Measurements from ENCODE around the gene ACYP2. TPM values are rescaled to one million over a fixed set of nuclear protein-coding genes. Genes with fewer than 3 reads are reported as not detected.

ACYP2 gene
- total RNA-seq, 6 experiments from 2014 or later, result 9.6 to 22.9 (median 18.5) TPM

DNA sequence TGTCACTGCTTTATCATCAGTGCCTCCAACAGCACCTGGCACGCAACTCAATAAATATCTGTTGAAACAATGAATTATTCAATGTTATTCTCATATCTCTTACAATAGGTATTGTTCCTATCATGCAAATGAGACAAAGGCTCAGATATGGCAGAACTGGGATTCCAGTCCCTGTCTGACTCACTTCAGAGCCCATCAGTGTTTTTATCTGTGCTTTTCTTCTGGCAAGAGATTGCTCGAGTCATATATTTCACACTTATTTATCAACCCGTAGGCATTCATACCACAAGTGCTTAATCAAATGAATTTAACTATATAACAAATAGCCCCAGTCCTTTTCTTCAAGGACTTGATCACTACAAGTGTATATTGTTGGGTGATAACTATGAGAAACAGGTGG, 217.0 kb downstream of the ACYP2 start:
- peaks cover 0 to 4% (median 0%) of the 10 kb centered on the region in 4 donors for H3K4me1 ChIP-seq
- H3K36me3 ChIP-seq, result no peaks in the 10 kb centered on the region
- DNase-seq (no peak), ATAC-seq (no peak)
- whole genome bisulfite sequencing (ENCODE audit: insufficient coverage, low coverage, low lambda C conversion rate, missing lambda C conversion rate), result 69% methylated on average over 3 of the region's 3 CpGs
- TF ChIP-seq POLR2A (IDR thresholded peaks at IDR 0.05), result no peak
- TF ChIP-seq, protein P1, sequence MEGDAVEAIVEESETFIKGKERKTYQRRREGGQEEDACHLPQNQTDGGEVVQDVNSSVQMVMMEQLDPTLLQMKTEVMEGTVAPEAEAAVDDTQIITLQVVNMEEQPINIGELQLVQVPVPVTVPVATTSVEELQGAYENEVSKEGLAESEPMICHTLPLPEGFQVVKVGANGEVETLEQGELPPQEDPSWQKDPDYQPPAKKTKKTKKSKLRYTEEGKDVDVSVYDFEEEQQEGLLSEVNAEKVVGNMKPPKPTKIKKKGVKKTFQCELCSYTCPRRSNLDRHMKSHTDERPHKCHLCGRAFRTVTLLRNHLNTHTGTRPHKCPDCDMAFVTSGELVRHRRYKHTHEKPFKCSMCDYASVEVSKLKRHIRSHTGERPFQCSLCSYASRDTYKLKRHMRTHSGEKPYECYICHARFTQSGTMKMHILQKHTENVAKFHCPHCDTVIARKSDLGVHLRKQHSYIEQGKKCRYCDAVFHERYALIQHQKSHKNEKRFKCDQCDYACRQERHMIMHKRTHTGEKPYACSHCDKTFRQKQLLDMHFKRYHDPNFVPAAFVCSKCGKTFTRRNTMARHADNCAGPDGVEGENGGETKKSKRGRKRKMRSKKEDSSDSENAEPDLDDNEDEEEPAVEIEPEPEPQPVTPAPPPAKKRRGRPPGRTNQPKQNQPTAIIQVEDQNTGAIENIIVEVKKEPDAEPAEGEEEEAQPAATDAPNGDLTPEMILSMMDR (IDR thresholded peaks at IDR 0.05), result no peak
- H3K4me3 ChIP-seq, result no peak overlapping the region
- H3K9me3 ChIP-seq, result no peaks in the 10 kb centered on the region
- no peak overlapping the region for H3K27ac ChIP-seq
- intact Hi-C loops (cut with DNase I), result no loop called here
- H3K27me3 ChIP-seq, result no peaks in the 10 kb centered on the region

DNA sequence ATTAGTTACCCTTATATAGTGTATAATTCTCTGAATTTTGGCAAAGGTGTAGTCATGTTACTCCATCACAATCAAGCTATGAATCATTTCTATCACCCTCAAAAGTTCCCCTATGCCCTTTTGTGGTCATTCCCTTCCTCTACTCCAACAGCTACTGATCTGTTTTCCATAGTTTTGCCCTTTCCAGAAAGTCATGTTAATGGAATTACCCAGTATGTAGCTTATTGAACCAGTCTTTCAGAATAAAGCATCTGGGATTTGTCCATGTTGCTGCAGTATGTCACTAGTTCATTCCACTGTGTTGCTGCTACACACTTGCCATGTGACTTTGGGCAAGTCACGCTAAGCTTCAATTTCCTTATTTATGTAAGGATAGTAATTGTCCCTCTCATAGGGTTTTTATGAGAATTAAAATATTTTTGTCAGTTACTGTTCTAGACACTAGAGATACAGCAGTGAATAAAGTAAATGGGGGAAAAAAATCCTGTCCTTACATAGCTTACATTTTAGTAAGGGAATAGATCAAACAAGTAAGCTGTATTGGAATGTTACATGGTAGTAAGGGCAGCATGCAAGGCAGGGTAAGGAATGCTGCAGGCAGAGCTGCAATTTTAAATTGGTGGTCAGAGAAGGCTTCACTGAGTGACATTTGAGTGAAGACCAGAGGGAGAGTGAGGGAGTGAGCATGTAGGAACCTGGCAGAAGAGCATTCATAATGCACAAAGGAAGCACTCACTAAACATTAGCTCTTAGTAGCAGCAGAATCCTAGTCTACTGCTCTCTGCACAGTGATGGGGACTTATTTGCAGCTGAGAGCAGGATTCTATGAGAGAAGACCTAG, 220.9 kb downstream of the ACYP2 start:
- intact Hi-C loops (cut with DNase I), result no loop called here
- no peak overlapping the region for H3K27ac ChIP-seq
- WGBS (ENCODE audit: insufficient coverage, low coverage, low lambda C conversion rate, missing lambda C conversion rate), result 82% methylated on average over 1 of the region's 1 CpG

DNA sequence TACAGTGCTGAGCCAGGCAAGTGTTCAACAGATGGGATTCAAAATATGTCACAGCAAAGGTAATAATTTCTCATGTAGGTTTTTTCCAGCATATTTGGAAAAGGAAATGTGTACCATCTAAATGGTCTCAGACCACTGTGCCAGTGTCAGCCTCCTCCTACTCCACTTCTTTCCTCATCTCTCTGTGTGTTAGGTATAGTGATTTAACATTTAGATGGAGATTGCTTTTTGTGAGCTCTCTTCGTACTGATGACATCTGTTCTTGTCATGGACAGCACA, 221.5 kb downstream of the ACYP2 start:
- 88% methylated on average over 1 of the region's 1 CpG for WGBS (ENCODE audit: insufficient coverage, low coverage, low lambda C conversion rate, missing lambda C conversion rate)
- H3K4me1 ChIP-seq, result no peaks in the 10 kb centered on the region
- ATAC-seq, result no peak
- no peak overlapping the region for H3K27ac ChIP-seq
- intact Hi-C loops (cut with DNase I), result no loop called here
- TF ChIP-seq POLR2A (IDR thresholded peaks at IDR 0.05), result no peak
- TF ChIP-seq, protein P1 (IDR thresholded peaks at IDR 0.05), result no peak
- no peaks in the 10 kb centered on the region for H3K36me3 ChIP-seq
- no peak for DNase-seq
- H3K9me3 ChIP-seq, result no peaks in the 10 kb centered on the region
- no peak overlapping the region for H3K4me3 ChIP-seq
- H3K27me3 ChIP-seq, result no peaks in the 10 kb centered on the region

More for the DNA sequence above, 220.9 kb downstream of the ACYP2 start:
- no peaks in the 10 kb centered on the region for H3K27me3 ChIP-seq
- no peak for TF ChIP-seq POLR2A (IDR thresholded peaks at IDR 0.05)
- TF ChIP-seq, protein P1 (IDR thresholded peaks at IDR 0.05), result no peak
- H3K4me1 ChIP-seq, result peaks cover 0 to under 1% (median 0%) of the 10 kb centered on the region in 4 donors
- no peaks in the 10 kb centered on the region for H3K9me3 ChIP-seq
- no peaks in the 10 kb centered on the region for H3K36me3 ChIP-seq
- ATAC-seq (no peak), DNase-seq (no peak)
- H3K4me3 ChIP-seq, result no peak overlapping the region

DNA sequence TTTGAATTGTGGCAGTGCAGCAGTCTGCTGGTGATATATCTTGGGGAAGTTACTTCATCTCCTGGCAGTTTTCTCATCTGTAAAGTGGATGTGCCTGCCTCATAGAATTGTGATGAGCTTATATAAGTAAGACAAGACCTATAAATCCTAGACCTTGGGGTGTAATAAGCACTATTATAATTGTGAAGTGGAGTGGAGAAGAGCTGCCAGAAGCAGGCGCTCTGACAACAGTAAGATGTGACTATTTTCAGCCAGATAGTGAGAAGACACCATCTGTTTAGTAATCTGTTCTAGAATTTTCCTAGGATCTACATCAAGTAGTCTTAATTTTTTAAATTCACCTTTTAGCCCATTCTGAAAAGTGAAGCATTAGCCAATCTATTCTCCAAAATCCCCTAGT, 226.2 kb downstream of the ACYP2 start:
- DNase-seq (no peak), ATAC-seq (no peak)
- no peaks in the 10 kb centered on the region for H3K36me3 ChIP-seq
- no peaks in the 10 kb centered on the region for H3K4me1 ChIP-seq
- 83% methylated on average over 1 of the region's 1 CpG for WGBS (ENCODE audit: insufficient coverage, low coverage, low lambda C conversion rate, missing lambda C conversion rate)
- no peaks in the 10 kb centered on the region for H3K9me3 ChIP-seq
- H3K4me3 ChIP-seq, result no peak overlapping the region
- no peak for TF ChIP-seq POLR2A (IDR thresholded peaks at IDR 0.05)
- TF ChIP-seq, protein P1 (IDR thresholded peaks at IDR 0.05), result no peak
- H3K27me3 ChIP-seq, result no peaks in the 10 kb centered on the region
- no peak overlapping the region for H3K27ac ChIP-seq
- intact Hi-C loops (cut with DNase I), result no loop called here

All from right lobe of liver (tissue), 6 donors.